Upper lobe of left lung (tissue), 6 donors: ENCODE data around the gene TLCD2. TPM values are rescaled to one million over a fixed set of nuclear protein-coding genes. Genes with fewer than 3 reads are reported as not detected.

ENCODE experiments used
- ATAC-seq, 2 donors: fragments of 200-7000 bp; cut with Tn5 transposase; one replicate each; pipeline ENCODE4 v1.9.1; 2022; ENCODE audit warnings: mild to moderate bottlenecking in 2 of 2, moderate library complexity in 2 of 2; ENCODE audit not compliant: low FRiP score in 2 of 2
- DNase-seq, 2 donors: peaks; one replicate each; pipeline ENCODE4 v3.0.0-alpha.2; 2019 to 2020
- H3K27ac ChIP-seq, 4 donors: fragments of 200-600 bp; sonication (generic); one replicate each; pipeline ENCODE4 v1.5.1; 2016 to 2019
- H3K27me3 ChIP-seq, 4 donors: fragments of 200-600 bp; sonication (generic); one replicate each; pipeline ENCODE4 v1.5.1; 2017 to 2019
- H3K36me3 ChIP-seq, 4 donors: fragments of 200-600 bp; sonication (generic); one replicate each; pipeline ENCODE4 v1.5.1; 2016 to 2019
- H3K4me1 ChIP-seq, 4 donors: fragments of 200-600 bp; sonication (generic); one replicate each; pipeline ENCODE4 v1.5.1; 2018 to 2019
- H3K4me3 ChIP-seq, 4 donors: fragments of 200-600 bp; sonication (generic); one replicate each; pipeline ENCODE4 v1.5.1; 2017 to 2019; ENCODE audit warnings: mild to moderate bottlenecking in 2 of 4, moderate library complexity in 1 of 4
- H3K9me3 ChIP-seq, 4 donors: fragments of 200-600 bp; sonication (generic); one replicate each; pipeline ENCODE4 v1.5.1; 2018 to 2019
- CTCF ChIP-seq, 6 experiments: fragments of 450-650 bp in 4 of 6; fragments of 200-600 bp in 2 of 6; sonication (generic) in 2 of 6; IDR thresholded peaks; one replicate each; pipeline ENCODE4 v1.5.1; 2016 to 2019; ENCODE audit warnings: antibody characterized with exemption in 6 of 6
- EP300 ChIP-seq, 4 donors: sonication (generic); formaldehyde crosslinking; IDR thresholded peaks; one replicate each; pipeline ENCODE4 v1.5.1; 2017; ENCODE audit warnings: antibody characterized with exemption in 4 of 4, control low read depth in 2 of 4
- POLR2A ChIP-seq, 4 donors: fragments of 450-650 bp; IDR thresholded peaks; one replicate each; pipeline ENCODE4 v1.5.1; 2016 to 2017; ENCODE audit warnings: antibody characterized with exemption in 4 of 4, mild to moderate bottlenecking in 2 of 4
- POLR2AphosphoS5 ChIP-seq, 2 donors: sonication (generic); formaldehyde crosslinking; IDR thresholded peaks; one replicate each; pipeline ENCODE4 v1.5.1; 2017; ENCODE audit warnings: antibody characterized with exemption in 2 of 2
- WGBS, 2 donors: methylation state at CpG; one replicate each; pipeline ENCODE4 v1.1.5; 2017 to 2018; 5-methylcytosine and 5-hydroxymethylcytosine counted together
- total RNA-seq, 6 donors: library from RNA; depleted of rRNA in 4 of 6; stranded (reverse); fragments of >200 nt in 4 of 6; gene quantifications; one replicate each; pipeline versions ENCODE4 v1.1.0 to v1.2.1, GENCODE V29; 2016 to 2021
- donor health status: DM: no; HTN: no; CAD: no; lungs with moderate emphysema.
- donor health status: DM: no; HTN: yes; CAD: no; lungs with severe emphysema.

The TLCD2 gene
- total RNA-seq, 6 donors from 2014 or later = 11.3 to 24.7 (median 14.9) TPM

GRCh38 chr17:1733759-1734158 lies 23.6 kb upstream of the TLCD2 start:
- peaks cover 15 to 72% (median 60%) of the 10 kb centered on the region in 4 donors for H3K36me3 ChIP-seq
- no peak overlapping the region for H3K27ac ChIP-seq
- no peaks in the 10 kb centered on the region for H3K27me3 ChIP-seq
- H3K9me3 ChIP-seq = no peaks in the 10 kb centered on the region
- H3K4me1 ChIP-seq = peaks cover 12 to 51% (median 42%) of the 10 kb centered on the region in 4 donors
- WGBS, 2 donors = 93 to 94% methylated on average over 8 to 33 of the region's 38 CpGs
- ATAC-seq (no peak), DNase-seq (peak in 1 of 2 donors; percentile 83)
- TF ChIP-seq POLR2AphosphoS5 (IDR thresholded peaks at IDR 0.05) (no peak), EP300 (IDR thresholded peaks at IDR 0.05) (no peak), POLR2A (IDR thresholded peaks at IDR 0.05) (no peak), CTCF (IDR thresholded peaks at IDR 0.05) (no peak)
- H3K4me3 ChIP-seq = no peak overlapping the region

- H3K9me3 ChIP-seq = no peaks in the 10 kb centered on the region
- DNase-seq (no peak), ATAC-seq (no peak)
- H3K27ac ChIP-seq = no peak overlapping the region
- H3K4me3 ChIP-seq = no peak overlapping the region
- WGBS, 2 donors = 81 to 85% methylated on average over 9 to 11 of the region's 11 CpGs
- H3K36me3 ChIP-seq = peaks cover 19 to 73% (median 65%) of the 10 kb centered on the region in 4 donors
- peaks cover 12 to 53% (median 47%) of the 10 kb centered on the region in 4 donors for H3K4me1 ChIP-seq
- TF ChIP-seq POLR2A (IDR thresholded peaks at IDR 0.05) = no peak
- TF ChIP-seq EP300 (IDR thresholded peaks at IDR 0.05) = no peak
- no peak for TF ChIP-seq POLR2AphosphoS5 (IDR thresholded peaks at IDR 0.05)
- TF ChIP-seq CTCF (IDR thresholded peaks at IDR 0.05) = no peak
- no peaks in the 10 kb centered on the region for H3K27me3 ChIP-seq
Measured at GRCh38 chr17:1732833-1733321, 22.7 kb upstream of the TLCD2 start.

- no peaks in the 10 kb centered on the region for H3K9me3 ChIP-seq
- H3K4me1 ChIP-seq = peaks cover 11 to 53% (median 46%) of the 10 kb centered on the region in 4 donors
- 96 to 98% methylated on average over 7 to 22 of the region's 22 CpGs for WGBS, 2 donors
- peaks cover 19 to 73% (median 65%) of the 10 kb centered on the region in 4 donors for H3K36me3 ChIP-seq
- ATAC-seq = no peak
- H3K27ac ChIP-seq = no peak overlapping the region
- H3K27me3 ChIP-seq = no peaks in the 10 kb centered on the region
- no peak overlapping the region for H3K4me3 ChIP-seq
- no peak for TF ChIP-seq POLR2AphosphoS5 (IDR thresholded peaks at IDR 0.05)
- TF ChIP-seq EP300 (IDR thresholded peaks at IDR 0.05) = no peak
- no peak for TF ChIP-seq CTCF (IDR thresholded peaks at IDR 0.05)
- no peak for TF ChIP-seq POLR2A (IDR thresholded peaks at IDR 0.05)
- DNase-seq = peak in 1 of 2 donors; percentile 82
Measured at GRCh38 chr17:1732241-1732832, 22.2 kb upstream of the TLCD2 start.

GRCh38 chr17:1731194-1731506 lies 21.0 kb upstream of the TLCD2 start:
- no peaks in the 10 kb centered on the region for H3K9me3 ChIP-seq
- no peak overlapping the region for H3K4me3 ChIP-seq
- peaks cover 19 to 76% (median 68%) of the 10 kb centered on the region in 4 donors for H3K36me3 ChIP-seq
- no peak for DNase-seq
- 72 to 91% methylated on average over 8 to 9 of the region's 10 CpGs for WGBS, 2 donors
- ATAC-seq = no peak
- peak overlapping the region; percentile 58 to 91 (median 80) for H3K27ac ChIP-seq
- TF ChIP-seq POLR2A (IDR thresholded peaks at IDR 0.05) = no peak
- TF ChIP-seq EP300 (IDR thresholded peaks at IDR 0.05) = no peak
- no peak for TF ChIP-seq POLR2AphosphoS5 (IDR thresholded peaks at IDR 0.05)
- TF ChIP-seq CTCF (IDR thresholded peaks at IDR 0.05) = no peak
- H3K27me3 ChIP-seq = no peaks in the 10 kb centered on the region
- peaks cover 6 to 55% (median 43%) of the 10 kb centered on the region in 4 donors for H3K4me1 ChIP-seq
